ENCODE results near the gene SOCS6.

GRCh38 chr18:70366670-70367069 lies 77.8 kb downstream of the SOCS6 start:
- TF ChIP-seq POLR2A (IDR thresholded peaks at IDR 0.05) (no peak), CTCF (IDR thresholded peaks at IDR 0.05) (no peak), EP300 (IDR thresholded peaks at IDR 0.05) (no peak), POLR2AphosphoS5 (IDR thresholded peaks at IDR 0.05) (no peak)

Measured in gastroesophageal sphincter (tissue), 3 donors.